Right hindlimb (tissue), 1 donor: ENCODE measurements around the gene C11orf21.

Source experiments
- DNase-seq: peaks from one replicate; pipeline ENCODE4 v3.0.0-alpha.2; 2018

C11orf21 gene

GRCh38 chr11:2258501-2259465, 42.9 kb downstream of the C11orf21 start:
- DNase-seq, result no peak

- no peak for DNase-seq
Observed at GRCh38 chr11:2256951-2257700, 44.6 kb downstream of the C11orf21 start.

- DNase-seq, result no peak
Observed at GRCh38 chr11:2256293-2256913, 45.3 kb downstream of the C11orf21 start.

DNA sequence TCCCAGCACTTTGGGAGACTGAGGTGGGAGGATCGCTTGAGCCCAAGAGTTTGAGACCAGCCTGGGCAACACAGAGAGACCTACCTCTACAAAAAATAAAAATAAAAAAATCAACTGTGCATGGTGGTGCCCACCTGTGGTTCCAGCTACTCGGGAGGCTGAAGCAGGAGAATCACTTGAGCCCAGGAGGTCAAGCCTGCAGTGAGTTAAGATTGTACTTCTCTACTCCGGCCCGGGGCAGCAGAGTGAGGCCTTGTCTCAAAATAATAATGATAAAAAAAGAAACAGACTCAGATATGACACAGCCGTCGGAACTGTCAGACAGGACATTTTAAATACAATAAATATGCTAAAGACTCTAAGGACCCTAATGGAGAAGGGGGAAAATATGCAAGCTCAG, 49.7 kb downstream of the C11orf21 start:
- DNase-seq, result no peak

DNA sequence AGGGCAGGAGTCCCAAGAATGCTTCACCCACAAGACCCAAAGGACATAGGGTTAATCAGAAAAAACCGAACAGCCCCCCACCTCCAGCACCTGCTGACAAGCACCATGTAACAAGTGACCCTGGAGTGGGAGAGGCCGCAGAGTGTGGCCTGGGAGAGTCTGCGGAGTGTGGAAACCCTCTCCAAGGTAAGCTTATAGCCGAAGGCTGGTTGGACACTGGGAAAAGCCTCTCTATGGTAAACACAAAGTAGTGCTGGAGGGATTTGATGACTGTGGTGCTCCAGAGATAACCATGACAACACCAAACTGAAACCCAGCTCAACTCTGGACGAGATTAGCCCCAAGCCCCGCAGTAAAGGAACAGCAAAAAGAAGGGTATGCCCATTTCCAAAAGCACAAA, 50.6 kb downstream of the C11orf21 start:
- no peak for DNase-seq

DNA sequence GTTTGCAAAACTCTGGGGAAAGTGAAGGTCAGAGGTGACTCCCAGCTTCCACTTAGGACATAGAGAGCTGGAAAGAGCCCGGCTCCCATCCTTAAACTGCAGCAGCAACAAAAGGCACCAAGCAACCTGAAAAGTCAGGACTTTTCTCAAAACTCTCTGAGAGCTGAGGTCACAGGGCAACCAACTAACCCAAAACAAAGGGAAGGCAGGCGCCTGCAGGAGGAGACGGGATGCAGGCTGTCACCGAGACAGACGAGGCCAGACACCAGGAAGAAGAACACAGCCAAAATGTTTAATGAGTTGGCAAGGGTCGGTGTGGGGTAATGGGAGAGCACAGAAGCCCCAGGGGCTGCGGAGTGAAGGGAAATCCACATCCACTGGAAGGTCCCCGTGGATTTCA, 51.2 kb downstream of the C11orf21 start:
- DNase-seq, result no peak

DNA sequence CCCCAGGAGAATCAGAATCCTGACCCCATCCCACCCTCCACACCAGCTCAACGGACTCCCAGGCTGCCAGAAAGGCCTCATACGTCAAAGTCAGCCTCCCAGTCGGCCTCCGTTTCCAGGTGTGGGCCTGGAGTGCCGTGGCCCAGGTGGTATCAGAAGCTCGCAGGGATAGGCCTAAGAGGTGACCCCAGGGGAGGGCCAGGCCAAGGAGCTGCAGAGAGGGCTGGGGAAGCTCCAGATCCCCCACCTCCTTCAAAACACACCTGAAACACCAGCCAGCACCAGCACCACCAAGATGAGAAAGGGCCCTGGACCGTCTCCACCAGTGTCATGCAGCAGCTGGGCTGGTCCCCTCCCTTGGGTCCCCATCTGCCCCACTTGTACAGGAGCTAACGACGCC, 51.7 kb downstream of the C11orf21 start:
- no peak for DNase-seq

DNA sequence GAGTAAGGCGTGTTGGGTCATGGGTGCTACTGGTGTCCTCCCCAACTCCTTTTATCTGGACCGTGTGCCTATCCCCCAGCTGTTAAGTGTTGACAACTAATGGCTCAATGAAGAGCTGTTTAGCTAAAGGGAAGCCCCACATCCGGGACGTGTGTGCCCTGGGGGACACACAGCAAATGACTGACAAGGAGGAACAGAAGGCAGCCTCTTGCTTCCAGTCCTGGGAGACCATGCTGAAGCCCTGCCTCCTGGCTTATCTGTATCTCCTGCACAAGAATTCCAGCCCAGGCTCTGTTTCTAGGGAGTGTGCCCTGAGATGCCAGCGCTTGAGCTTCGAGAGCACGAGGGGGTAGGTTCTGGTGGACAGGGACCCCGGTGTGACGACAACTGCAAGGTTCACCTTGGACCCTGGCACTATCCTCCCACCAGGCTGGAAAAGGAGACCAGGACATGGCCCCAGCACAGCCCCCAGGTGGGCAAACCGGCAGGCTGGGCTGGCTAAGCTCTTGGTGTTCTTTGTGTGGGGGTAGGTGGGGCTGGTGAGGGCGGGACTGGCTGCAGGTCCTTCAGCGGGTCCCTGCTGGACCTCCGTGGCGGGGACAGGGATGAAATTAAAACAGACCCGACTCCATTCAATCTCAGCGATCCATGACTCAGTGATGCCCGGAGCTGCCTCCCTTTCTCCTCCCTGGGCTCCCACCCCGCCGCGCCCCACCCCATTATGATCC, 52.4 kb downstream of the C11orf21 start:
- no peak for DNase-seq

GRCh38 chr11:2248762-2249161, 53.0 kb downstream of the C11orf21 start:
- no peak for DNase-seq

GRCh38 chr11:2248242-2248641, 53.5 kb downstream of the C11orf21 start:
- no peak for DNase-seq

- DNase-seq, result no peak
Observed at GRCh38 chr11:2247496-2247895, 54.2 kb downstream of the C11orf21 start.
